ENCODE data around the gene ZFAND5. TPM values are rescaled to one million over a fixed set of nuclear protein-coding genes. Genes with fewer than 3 reads are reported as not detected.
A peak's percentile ranks its signal among the peaks of the same experiment; 100 is the strongest.

The ZFAND5 gene
- polyA plus RNA-seq, 1 donor from 2014 or later = 338 TPM

DNA sequence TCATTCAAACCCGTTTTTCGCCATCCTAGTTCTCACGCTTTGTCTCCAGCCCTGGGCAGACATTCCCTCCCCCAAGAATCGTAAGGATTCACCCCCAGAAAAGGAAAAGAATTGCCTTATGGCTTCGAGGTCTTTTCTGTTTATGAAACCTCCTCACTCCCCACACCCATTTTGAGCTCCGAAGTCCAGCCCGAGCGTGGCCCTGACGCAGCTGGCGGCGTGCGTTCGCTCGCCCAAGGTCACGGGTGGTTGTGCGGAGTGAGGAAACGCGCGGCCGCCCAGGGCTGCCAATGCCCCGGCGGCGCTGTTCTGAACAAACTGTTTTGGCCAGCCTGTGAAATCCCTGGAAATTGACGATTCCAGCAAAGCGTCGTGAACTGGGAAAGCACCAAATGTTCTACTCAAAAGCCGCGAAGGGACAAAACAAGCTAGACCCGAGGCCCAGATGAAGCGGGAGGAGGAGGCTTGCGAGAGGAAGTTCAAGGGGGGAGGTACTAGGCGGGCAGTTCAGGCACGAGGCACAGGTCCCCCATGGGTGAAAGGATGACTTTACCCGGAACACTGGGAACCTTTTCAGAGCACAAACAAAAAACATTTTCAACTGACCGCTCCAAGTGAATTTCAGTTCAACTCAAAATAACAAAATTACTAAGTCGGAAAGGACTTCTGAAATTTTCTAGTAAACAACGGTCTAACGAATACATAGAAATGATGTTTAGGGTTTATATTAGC is 683 bp upstream of the ZFAND5 start:
- Histone ChIP-seq H3F3A (ENCODE audit: insufficient read depth, low read length, poor library complexity, severe bottlenecking) (no peaks in the 10 kb centered on the region), H3K36me3 (ENCODE audit: insufficient read depth, low read length) (no peaks in the 10 kb centered on the region), H3K27ac (ENCODE audit: low read length) (peak overlapping the region; percentile 100), H3K9me3 (ENCODE audit: low read length) (no peaks in the 10 kb centered on the region), H3K4me2 (ENCODE audit: low read length) (peak overlapping the region; percentile 63), H3K79me2 (replicated peaks; ENCODE audit: insufficient read depth, low read length) (peaks cover 36% of the 10 kb centered on the region), H4K20me1 (ENCODE audit: insufficient read depth) (peaks cover 18% of the 10 kb centered on the region), H3K9me2 (ENCODE audit: insufficient read depth, low read length) (no peaks in the 10 kb centered on the region), H3K4me3 (ENCODE audit: low read length) (peak overlapping the region; percentile 81), H2AFZ (ENCODE audit: low read depth, low read length) (peak overlapping the region; percentile 84), H3K9ac (ENCODE audit: low read length) (peak overlapping the region; percentile 98), H3K27me3 (ENCODE audit: insufficient read depth, low read depth, low read length) (no peaks in the 10 kb centered on the region)
- peak; percentile 40 for TF ChIP-seq CTCF (IDR thresholded peaks at IDR 0.05; ENCODE audit: poor library complexity, severe bottlenecking)
- peak; percentile 49 for TF ChIP-seq RAD21 (conservative IDR thresholded peaks at IDR 0.05)
- TF ChIP-seq POLR2AphosphoS5 (IDR thresholded peaks at IDR 0.05) = no peak
- no peak for TF ChIP-seq EP300 (conservative IDR thresholded peaks at IDR 0.05; ENCODE audit: poor library complexity, severe bottlenecking)
- peak; percentile 34 for TF ChIP-seq SMC3 (conservative IDR thresholded peaks at IDR 0.05; ENCODE audit: poor library complexity)
- TF ChIP-seq EZH2 (IDR thresholded peaks at IDR 0.05; ENCODE audit: borderline replicate concordance, insufficient read depth, low read length, poor library complexity, severe bottlenecking) = no peak
- TF ChIP-seq MXI1 (conservative IDR thresholded peaks at IDR 0.05; ENCODE audit: poor library complexity, severe bottlenecking) = peak; percentile 65
- no peak for TF ChIP-seq TAF1 (IDR thresholded peaks at IDR 0.05; ENCODE audit: low read depth)
- peak; percentile 62 for TF ChIP-seq REST (IDR thresholded peaks at IDR 0.05; ENCODE audit: borderline replicate concordance)

GRCh38 chr9:72363908-72364678 is 915 bp downstream of the ZFAND5 start:
- peak overlapping the region; percentile 100 for H3K27ac ChIP-seq (ENCODE audit: low read length)

More at GRCh38 chr9:72363908-72364678, 915 bp downstream of the ZFAND5 start:
- Histone ChIP-seq H4K20me1 (ENCODE audit: insufficient read depth) (peaks cover 25% of the 10 kb centered on the region), H3K9me3 (ENCODE audit: low read length) (no peaks in the 10 kb centered on the region), H3K36me3 (ENCODE audit: insufficient read depth, low read length) (peaks cover 9% of the 10 kb centered on the region), H3K9ac (ENCODE audit: low read length) (peak overlapping the region; percentile 98), H3F3A (ENCODE audit: insufficient read depth, low read length, poor library complexity, severe bottlenecking) (no peaks in the 10 kb centered on the region), H3K27me3 (ENCODE audit: insufficient read depth, low read depth, low read length) (no peaks in the 10 kb centered on the region), H3K4me3 (ENCODE audit: low read length) (peak overlapping the region; percentile 81), H2AFZ (ENCODE audit: low read depth, low read length) (peak overlapping the region; percentile 57), H3K79me2 (replicated peaks; ENCODE audit: insufficient read depth, low read length) (peaks cover 52% of the 10 kb centered on the region), H3K4me2 (ENCODE audit: low read length) (peak overlapping the region; percentile 84), H3K9me2 (ENCODE audit: insufficient read depth, low read length) (no peaks in the 10 kb centered on the region)
- TF ChIP-seq TAF1 (IDR thresholded peaks at IDR 0.05; ENCODE audit: low read depth) = no peak
- no peak for TF ChIP-seq EP300 (conservative IDR thresholded peaks at IDR 0.05; ENCODE audit: poor library complexity, severe bottlenecking)
- TF ChIP-seq MXI1 (conservative IDR thresholded peaks at IDR 0.05; ENCODE audit: poor library complexity, severe bottlenecking) = no peak
- TF ChIP-seq REST (IDR thresholded peaks at IDR 0.05; ENCODE audit: borderline replicate concordance) = peak; percentile 42
- no peak for TF ChIP-seq EZH2 (IDR thresholded peaks at IDR 0.05; ENCODE audit: borderline replicate concordance, insufficient read depth, low read length, poor library complexity, severe bottlenecking)
- no peak for TF ChIP-seq SMC3 (conservative IDR thresholded peaks at IDR 0.05; ENCODE audit: poor library complexity)
- TF ChIP-seq POLR2AphosphoS5 (IDR thresholded peaks at IDR 0.05) = peak; percentile 31
- no peak for TF ChIP-seq RAD21 (conservative IDR thresholded peaks at IDR 0.05)
- no peak for TF ChIP-seq CTCF (IDR thresholded peaks at IDR 0.05; ENCODE audit: poor library complexity, severe bottlenecking)

All from neural cell (in vitro differentiated cells).